Retinal pigment epithelial cell (primary cell): ENCODE measurements around the gene SH3BGR.
A peak's percentile ranks its signal among the peaks of the same experiment; 100 is the strongest.

Experiments
- DNase-seq: peaks from one replicate; pipeline ENCODE4 v3.0.0-alpha.2; 2010; ENCODE audit warnings: low read depth
- H3K4me3 ChIP-seq: 2 replicates; pipeline ENCODE4 v1.5.1; 2011; ENCODE audit warnings: mild to moderate bottlenecking, low read length, control low read depth, moderate library complexity
- TF ChIP-seq, protein P1 (sequence below): conservative IDR thresholded peaks from 2 replicates; pipeline ENCODE4 v1.5.1; 2011; ENCODE audit warnings: low read depth, low read length, control low read depth, inconsistent platforms

Gene SH3BGR

DNA sequence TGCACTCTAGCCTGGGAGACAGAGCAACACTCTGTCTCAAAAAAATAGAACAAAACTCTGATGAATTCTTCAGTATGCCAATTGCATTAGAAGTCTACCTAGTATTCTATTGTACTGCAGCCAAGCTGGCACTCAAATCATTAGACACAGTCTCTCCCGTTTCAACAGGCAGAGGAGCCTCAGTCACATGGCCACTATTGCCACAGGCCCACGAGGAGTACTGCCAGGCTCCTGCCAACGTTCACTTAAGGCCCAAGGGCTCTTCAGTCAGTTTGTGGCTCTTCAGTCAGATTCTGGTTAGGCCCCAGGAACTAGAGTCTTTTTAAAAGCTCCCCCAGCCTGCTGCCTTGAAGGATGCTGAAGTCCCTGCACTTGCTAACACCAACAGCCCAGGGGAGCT, 73.4 kb downstream of the SH3BGR start:
- H3K4me3 ChIP-seq, result no peak overlapping the region
- TF ChIP-seq, protein P1, sequence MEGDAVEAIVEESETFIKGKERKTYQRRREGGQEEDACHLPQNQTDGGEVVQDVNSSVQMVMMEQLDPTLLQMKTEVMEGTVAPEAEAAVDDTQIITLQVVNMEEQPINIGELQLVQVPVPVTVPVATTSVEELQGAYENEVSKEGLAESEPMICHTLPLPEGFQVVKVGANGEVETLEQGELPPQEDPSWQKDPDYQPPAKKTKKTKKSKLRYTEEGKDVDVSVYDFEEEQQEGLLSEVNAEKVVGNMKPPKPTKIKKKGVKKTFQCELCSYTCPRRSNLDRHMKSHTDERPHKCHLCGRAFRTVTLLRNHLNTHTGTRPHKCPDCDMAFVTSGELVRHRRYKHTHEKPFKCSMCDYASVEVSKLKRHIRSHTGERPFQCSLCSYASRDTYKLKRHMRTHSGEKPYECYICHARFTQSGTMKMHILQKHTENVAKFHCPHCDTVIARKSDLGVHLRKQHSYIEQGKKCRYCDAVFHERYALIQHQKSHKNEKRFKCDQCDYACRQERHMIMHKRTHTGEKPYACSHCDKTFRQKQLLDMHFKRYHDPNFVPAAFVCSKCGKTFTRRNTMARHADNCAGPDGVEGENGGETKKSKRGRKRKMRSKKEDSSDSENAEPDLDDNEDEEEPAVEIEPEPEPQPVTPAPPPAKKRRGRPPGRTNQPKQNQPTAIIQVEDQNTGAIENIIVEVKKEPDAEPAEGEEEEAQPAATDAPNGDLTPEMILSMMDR, result no peak
- no peak for DNase-seq

DNA sequence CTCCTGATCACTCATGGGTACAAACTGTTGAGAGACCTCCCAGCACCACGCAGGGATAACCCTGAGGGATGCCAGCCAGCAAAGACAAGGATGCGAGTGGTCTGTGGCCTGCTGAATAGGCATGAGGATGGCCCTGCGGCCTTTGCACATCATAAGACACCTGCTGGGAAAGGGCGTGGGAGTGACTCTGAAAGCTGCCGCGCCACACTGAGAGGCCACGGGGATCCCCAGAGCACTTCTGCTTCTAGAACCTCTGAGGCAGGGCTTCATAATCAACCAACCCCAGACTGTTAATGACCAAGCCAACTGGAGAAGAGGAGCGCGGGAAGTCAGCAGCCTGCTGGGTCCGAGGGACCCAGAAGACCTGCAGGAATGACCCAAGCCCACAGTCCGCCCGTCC, 73.8 kb downstream of the SH3BGR start:
- no peak for DNase-seq
- TF ChIP-seq, protein P1, result no peak
- H3K4me3 ChIP-seq, result no peak overlapping the region

DNA sequence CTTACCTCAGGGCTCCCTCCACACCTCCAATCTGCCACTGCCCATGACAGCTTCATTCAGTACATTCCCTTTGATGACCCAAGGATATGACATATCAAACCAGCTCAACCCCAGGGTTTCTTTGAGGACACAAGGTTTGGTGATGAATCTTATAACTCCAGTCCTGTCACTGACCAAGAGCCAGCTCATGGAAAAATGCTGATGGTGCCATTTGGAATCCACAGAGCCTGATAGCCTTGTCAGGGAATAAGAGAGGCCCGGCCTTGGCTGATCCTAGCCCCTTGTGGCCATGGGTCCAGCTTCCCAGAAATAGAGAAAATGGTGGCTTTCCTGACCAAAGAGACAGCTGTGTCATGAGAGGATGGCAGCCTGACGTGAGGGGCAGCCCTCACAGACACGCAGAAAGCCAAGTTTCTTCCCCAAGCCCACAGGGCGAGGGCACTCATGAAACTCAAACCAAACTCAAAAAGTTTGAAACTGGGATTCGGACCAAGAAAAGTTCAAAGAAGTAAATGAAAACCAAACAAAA, 75.4 kb downstream of the SH3BGR start:
- TF ChIP-seq, protein P1, result no peak
- H3K4me3 ChIP-seq, result no peak overlapping the region
- DNase-seq, result no peak

DNA sequence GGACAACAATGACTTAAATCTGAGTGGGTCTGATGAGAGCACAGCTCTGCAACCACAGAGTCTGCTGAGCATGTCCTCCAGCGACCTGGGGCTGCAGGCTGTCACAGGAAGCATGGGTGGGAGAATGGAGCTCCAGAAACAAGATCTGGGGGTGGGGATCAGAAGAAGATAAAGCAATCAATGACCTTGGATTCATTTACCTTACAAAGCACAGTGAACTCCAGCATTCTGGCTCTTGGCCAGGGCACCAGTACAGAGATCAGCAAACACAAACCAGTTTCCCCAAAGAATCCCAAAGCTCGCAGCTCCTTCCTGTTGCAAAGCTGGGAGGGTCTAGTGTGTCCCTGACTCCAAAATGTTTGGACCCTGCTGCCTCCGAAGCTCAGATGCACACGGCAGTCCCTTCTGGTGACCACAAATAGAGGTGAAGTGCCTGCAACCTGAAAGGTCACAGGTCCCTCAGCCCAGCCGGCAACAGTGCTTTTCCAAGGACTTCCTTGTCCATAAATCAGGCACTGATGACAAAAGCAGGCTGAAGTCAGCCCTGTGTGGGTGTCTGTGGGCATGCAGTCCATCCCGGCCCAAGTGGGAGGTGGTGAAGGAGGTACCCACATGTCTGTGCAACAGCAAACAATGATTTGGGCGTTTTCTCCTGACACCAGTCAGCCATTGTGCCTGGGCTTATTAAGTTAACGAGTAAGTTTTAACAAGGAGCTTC, 76.1 kb downstream of the SH3BGR start:
- no peak for DNase-seq
- TF ChIP-seq, protein P1, result no peak
- H3K4me3 ChIP-seq, result no peak overlapping the region

DNA sequence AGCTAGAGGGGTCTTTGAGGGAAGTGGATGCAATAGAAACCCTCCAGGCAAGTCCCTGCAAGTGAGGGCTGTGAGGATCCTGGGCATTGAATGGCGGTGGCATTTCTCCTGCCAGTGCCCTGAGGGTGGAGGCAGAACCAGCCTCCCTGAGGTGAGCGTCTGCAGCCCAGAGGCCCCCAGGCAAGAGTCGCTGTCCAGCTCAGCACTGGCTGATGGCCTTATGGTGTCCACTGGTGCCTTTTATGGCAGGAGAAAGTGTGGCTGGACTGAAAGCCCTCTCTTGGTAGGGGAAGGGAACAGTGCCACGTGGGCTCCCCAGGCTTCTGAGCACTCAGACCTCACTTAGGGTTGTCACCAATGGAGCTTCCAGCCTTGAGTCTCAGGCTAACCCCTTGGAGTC, 77.3 kb downstream of the SH3BGR start:
- H3K4me3 ChIP-seq, result no peak overlapping the region
- TF ChIP-seq, protein P1, result no peak
- DNase-seq, result no peak

DNA sequence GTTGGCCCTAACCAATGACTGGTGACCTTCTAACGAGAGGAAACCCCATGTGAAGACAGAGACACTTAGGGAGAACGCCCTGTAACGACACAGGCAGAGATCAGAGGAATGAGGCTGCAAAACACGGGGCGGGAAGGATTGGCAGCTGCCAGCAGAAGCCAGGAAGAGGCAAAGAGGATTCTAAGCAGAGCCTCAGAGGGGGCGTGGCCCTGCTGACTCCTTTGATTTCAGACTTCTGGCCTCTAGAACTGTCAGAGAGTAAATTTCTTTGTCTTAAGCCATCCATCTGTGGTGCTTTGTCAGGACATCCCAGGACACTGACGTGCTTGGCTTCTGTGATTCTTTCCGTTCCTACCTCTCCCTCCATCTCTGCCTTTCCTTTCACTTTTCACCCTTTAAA, 79.3 kb downstream of the SH3BGR start:
- TF ChIP-seq, protein P1, result no peak
- H3K4me3 ChIP-seq, result no peak overlapping the region
- DNase-seq, result no peak

DNA sequence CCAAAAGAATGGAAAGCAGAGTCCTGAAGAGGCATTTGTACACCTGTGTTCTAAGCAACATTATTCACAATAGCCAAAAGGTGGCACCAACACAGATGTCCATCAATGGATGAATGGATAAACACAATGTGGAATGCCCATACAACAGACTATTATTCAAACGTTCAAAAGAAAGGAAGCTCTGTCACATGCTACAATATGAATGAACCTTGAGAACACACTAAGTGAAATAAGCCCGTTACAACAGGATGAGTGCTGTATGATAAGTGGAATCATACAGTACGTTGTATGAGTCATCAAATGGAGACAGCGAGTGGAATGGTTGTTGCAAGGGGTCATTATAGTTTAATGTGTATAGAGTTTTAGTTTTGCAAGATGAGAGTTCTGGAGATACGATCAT, 80.1 kb downstream of the SH3BGR start:
- no peak overlapping the region for H3K4me3 ChIP-seq
- DNase-seq, result no peak
- TF ChIP-seq, protein P1, result peak; percentile 15
